SK-N-MC (cell line): ENCODE results near the gene TRIM29.

Experiments
- EZH2 ChIP-seq: fragments of 200-600 bp; sonication (generic); IDR thresholded peaks from one replicate; pipeline ENCODE4 v1.6.1; 2017; ENCODE audit warnings: antibody characterized with exemption
- POLR2AphosphoS5 ChIP-seq: IDR thresholded peaks from 2 replicates; pipeline ENCODE4 v1.6.1; 2012; ENCODE audit warnings: mild to moderate bottlenecking, low read depth, low read length, borderline replicate concordance

- TF ChIP-seq POLR2AphosphoS5 (no peak), EZH2 (no peak)
These were observed 48.6 kb downstream of the TRIM29 start for GRCh38 chr11:120089036-120090001.
